HepG2 (cell line): ENCODE results near the gene CTSW. TPM values are rescaled to one million over a fixed set of nuclear protein-coding genes. Genes with fewer than 3 reads are reported as not detected.
A peak's percentile ranks its signal among the peaks of the same experiment; 100 is the strongest.

Experiments
- E2F2 ChIP-seq: sonication (generic); formaldehyde crosslinking; IDR thresholded peaks from 2 replicates; pipeline ENCODE4 v1.4.0; 2020; ENCODE audit warnings: missing genetic modification reagents, borderline replicate concordance
- HINFP ChIP-seq: sonication (generic); formaldehyde crosslinking; IDR thresholded peaks from 2 replicates; pipeline ENCODE4 v1.4.0; 2020; ENCODE audit warnings: low read depth, mild to moderate bottlenecking, missing genetic modification reagents
- MED8 ChIP-seq: sonication (generic); formaldehyde crosslinking; IDR thresholded peaks from 2 replicates; pipeline ENCODE4 v1.8.1; 2023; ENCODE audit warnings: mild to moderate bottlenecking, missing genetic modification reagents; ENCODE audit not compliant: insufficient replicate concordance
- MYC ChIP-seq: sonication (generic); formaldehyde crosslinking; IDR thresholded peaks from 2 replicates; pipeline ENCODE4 v1.9.0; 2021; ENCODE audit warnings: missing genetic modification reagents, borderline replicate concordance
- NONO ChIP-seq, 2 experiments: fragments of 450-650 bp in 1 of 2; sonication (generic) in 1 of 2; formaldehyde crosslinking in 1 of 2; IDR thresholded peaks in 1 of 2; conservative IDR thresholded peaks in 1 of 2; 2 replicates each; pipeline versions ENCODE4 v1.6.1 to v1.8.0; 2017 to 2022; ENCODE audit warnings: mild to moderate bottlenecking in 1 of 2, missing genetic modification reagents in 1 of 2, moderate library complexity in 1 of 2
- POLR2AphosphoS5 ChIP-seq: IDR thresholded peaks from 2 replicates; pipeline ENCODE4 v1.6.1; 2012; ENCODE audit warnings: low read depth, low read length
- RERE ChIP-seq: IDR thresholded peaks from 2 replicates; pipeline ENCODE4 v1.6.1; 2016; ENCODE audit warnings: low read depth, missing genetic modification reagents, missing compliant biosample characterization
- SOX6 ChIP-seq, 2 experiments: fragments of 450-650 bp in 1 of 2; sonication (generic) in 1 of 2; formaldehyde crosslinking in 1 of 2; IDR thresholded peaks; 2 replicates each; pipeline versions ENCODE4 v1.4.0 to v1.6.1; 2017 to 2020; ENCODE audit warnings: antibody characterized with exemption in 1 of 2, mild to moderate bottlenecking in 1 of 2, missing genetic modification reagents in 1 of 2
- TBL1XR1 ChIP-seq: fragments of 150-350 bp; IDR thresholded peaks from 2 replicates; pipeline ENCODE4 v1.6.1; 2014; ENCODE audit warnings: borderline replicate concordance, low read length; ENCODE audit not compliant: partially characterized antibody
- TFDP2 ChIP-seq: sonication (generic); formaldehyde crosslinking; IDR thresholded peaks from 2 replicates; pipeline ENCODE4 v1.4.0; 2020; ENCODE audit warnings: missing genetic modification reagents
- THAP8 ChIP-seq: sonication (generic); formaldehyde crosslinking; IDR thresholded peaks from 2 replicates; pipeline ENCODE4 v1.5.1; 2020; ENCODE audit warnings: missing genetic modification reagents, mild to moderate bottlenecking, borderline replicate concordance
- ZNF292 ChIP-seq: sonication (generic); formaldehyde crosslinking; IDR thresholded peaks from 2 replicates; pipeline ENCODE4 v1.8.1; 2022; ENCODE audit warnings: mild to moderate bottlenecking, low read depth, missing genetic modification reagents, borderline replicate concordance
- ZNF329 ChIP-seq: sonication (generic); formaldehyde crosslinking; IDR thresholded peaks from 2 replicates; pipeline ENCODE4 v1.9.0; 2021; ENCODE audit warnings: low read depth, mild to moderate bottlenecking, missing genetic modification reagents
- ZNF547 ChIP-seq: sonication (generic); formaldehyde crosslinking; IDR thresholded peaks from 2 replicates; pipeline ENCODE4 v1.5.1; 2020; ENCODE audit warnings: mild to moderate bottlenecking, missing genetic modification reagents
- ZNF577 ChIP-seq: sonication (generic); formaldehyde crosslinking; IDR thresholded peaks from 2 replicates; pipeline ENCODE4 v1.4.0; 2020; ENCODE audit warnings: mild to moderate bottlenecking, low read depth, missing genetic modification reagents, borderline replicate concordance
- ZSCAN22 ChIP-seq: sonication (generic); formaldehyde crosslinking; IDR thresholded peaks from 2 replicates; pipeline ENCODE4 v1.4.0; 2020; ENCODE audit warnings: mild to moderate bottlenecking, missing genetic modification reagents
- polyA plus RNA-seq, 8 experiments: library from polyadenylated mRNA; depleted of rRNA in 3 of 8; stranded (reverse) in 7 of 8; unstranded in 1 of 8; fragments of >200 nt; fragmentation: Illumina TruSeq in 4 of 8; extraction: Trizol in 4 of 8; gene quantifications; 2 replicates each; pipeline versions ENCODE4 v1.2.1 to v1.2.3, GENCODE V29; 2011 to 2016; ENCODE audit warnings: low read depth in 4 of 8, missing spikeins in 1 of 8, mixed read lengths in 1 of 8; ENCODE audit not compliant: insufficient read depth in 1 of 8
- total RNA-seq, 5 experiments: library from RNA; depleted of rRNA; stranded (reverse); fragments of >200 nt; fragmentation: Illumina TruSeq; extraction: Trizol; gene quantifications; 2 replicates each; pipeline ENCODE4 v1.2.3, GENCODE V29; 2016; ENCODE audit warnings: low read depth in 1 of 5

CTSW gene
- total and polyA plus RNA-seq, 2 of the 13 experiments (the other 11 are each of a cell fraction or from before 2014, with no cell fraction given), result 0.09 TPM; not detected in 1

- TF ChIP-seq ZNF547 (peak; percentile 49; the same call in 1 of the 2 replicates), NONO (IDR thresholded peaks at IDR 0.05) (no peak), NONO (CRISPR knock-in tag; conservative IDR thresholded peaks at IDR 0.05) (peak; percentile 60; the same call in 1 of the 2 replicates), RERE (CRISPR knock-in tag) (no peak), TBL1XR1 (no peak), POLR2AphosphoS5 (no peak), SOX6 (IDR thresholded peaks at IDR 0.05) (no peak), SOX6 (CRISPR knock-in tag; IDR thresholded peaks at IDR 0.05) (no peak), HINFP (CRISPR knock-in tag) (no peak), MYC (CRISPR knock-in tag) (peak; percentile 94), ZNF292 (CRISPR knock-in tag) (no peak), ZNF329 (CRISPR knock-in tag) (peak; percentile 68; the same call in 1 of the 2 replicates), THAP8 (CRISPR knock-in tag) (no peak), ZSCAN22 (CRISPR knock-in tag) (no peak), ZNF577 (CRISPR knock-in tag) (no peak), MED8 (no peak), TFDP2 (peak; percentile 74), E2F2 (no peak)
Measured at GRCh38 chr11:65899356-65900124, 19.9 kb downstream of the CTSW start (continued).
